OCI-M2 (cell line): ENCODE data around the gene PDHX.

Source experiments
- DNase-seq: peaks from one replicate; lab custom pipeline; 2025; ENCODE audit not compliant: unreplicated experiment; lab: John Stamatoyannopoulos, UW

PDHX gene

GRCh38 chr11:35043936-35044335, 127.5 kb downstream of the PDHX start:
- no peak for DNase-seq

DNA sequence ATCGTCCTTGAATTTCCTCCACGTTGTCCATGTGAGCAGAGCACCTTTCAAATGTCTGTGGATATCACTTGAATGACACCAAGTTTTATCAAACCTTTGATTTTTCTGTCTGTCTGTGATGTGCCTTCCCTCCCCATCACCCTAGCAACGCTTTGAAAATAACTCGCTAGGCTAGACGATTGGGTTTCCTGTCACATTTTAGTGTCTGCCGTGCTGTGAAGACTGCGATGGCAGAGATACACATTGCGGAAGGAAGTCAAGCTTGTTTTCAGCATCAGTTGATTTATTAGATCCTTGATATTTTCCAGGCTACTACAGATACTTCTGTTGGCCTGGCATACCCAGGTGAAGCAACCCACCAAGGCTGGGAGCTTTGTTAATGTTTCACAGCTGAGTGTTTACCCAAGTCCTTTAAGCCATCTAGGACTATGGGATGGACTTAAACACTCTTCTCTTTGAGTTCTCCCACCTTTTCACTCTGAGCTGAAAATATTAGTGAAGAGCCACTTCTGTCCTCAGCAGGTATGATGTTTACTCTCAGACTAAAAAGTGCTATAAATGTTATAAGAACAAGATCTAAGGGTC, 128.9 kb downstream of the PDHX start:
- DNase-seq: no peak
